ENCODE data around the gene TMEM8B.

TMEM8B gene

GRCh38 chr9:35859310-35859989 lies 30.4 kb downstream of the TMEM8B start:
- TF ChIP-seq, protein P1, sequence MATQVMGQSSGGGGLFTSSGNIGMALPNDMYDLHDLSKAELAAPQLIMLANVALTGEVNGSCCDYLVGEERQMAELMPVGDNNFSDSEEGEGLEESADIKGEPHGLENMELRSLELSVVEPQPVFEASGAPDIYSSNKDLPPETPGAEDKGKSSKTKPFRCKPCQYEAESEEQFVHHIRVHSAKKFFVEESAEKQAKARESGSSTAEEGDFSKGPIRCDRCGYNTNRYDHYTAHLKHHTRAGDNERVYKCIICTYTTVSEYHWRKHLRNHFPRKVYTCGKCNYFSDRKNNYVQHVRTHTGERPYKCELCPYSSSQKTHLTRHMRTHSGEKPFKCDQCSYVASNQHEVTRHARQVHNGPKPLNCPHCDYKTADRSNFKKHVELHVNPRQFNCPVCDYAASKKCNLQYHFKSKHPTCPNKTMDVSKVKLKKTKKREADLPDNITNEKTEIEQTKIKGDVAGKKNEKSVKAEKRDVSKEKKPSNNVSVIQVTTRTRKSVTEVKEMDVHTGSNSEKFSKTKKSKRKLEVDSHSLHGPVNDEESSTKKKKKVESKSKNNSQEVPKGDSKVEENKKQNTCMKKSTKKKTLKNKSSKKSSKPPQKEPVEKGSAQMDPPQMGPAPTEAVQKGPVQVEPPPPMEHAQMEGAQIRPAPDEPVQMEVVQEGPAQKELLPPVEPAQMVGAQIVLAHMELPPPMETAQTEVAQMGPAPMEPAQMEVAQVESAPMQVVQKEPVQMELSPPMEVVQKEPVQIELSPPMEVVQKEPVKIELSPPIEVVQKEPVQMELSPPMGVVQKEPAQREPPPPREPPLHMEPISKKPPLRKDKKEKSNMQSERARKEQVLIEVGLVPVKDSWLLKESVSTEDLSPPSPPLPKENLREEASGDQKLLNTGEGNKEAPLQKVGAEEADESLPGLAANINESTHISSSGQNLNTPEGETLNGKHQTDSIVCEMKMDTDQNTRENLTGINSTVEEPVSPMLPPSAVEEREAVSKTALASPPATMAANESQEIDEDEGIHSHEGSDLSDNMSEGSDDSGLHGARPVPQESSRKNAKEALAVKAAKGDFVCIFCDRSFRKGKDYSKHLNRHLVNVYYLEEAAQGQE (IDR thresholded peaks at IDR 0.05; ENCODE audit: insufficient read depth in 1 of 2, low read depth in 2 of 2, low read length in 2 of 2) = no peak
- TF ChIP-seq POLR2AphosphoS5 (IDR thresholded peaks at IDR 0.05; ENCODE audit: low read depth, low read length) (no peak), FOXP2 (optimal IDR thresholded peaks at IDR 0.05; ENCODE audit: borderline replicate concordance, extremely low read depth, extremely low read length, insufficient read depth) (no peak), SIN3A (IDR thresholded peaks at IDR 0.05; ENCODE audit: borderline replicate concordance, insufficient read depth, low read length) (no peak), TAF1 (IDR thresholded peaks at IDR 0.05; ENCODE audit: borderline replicate concordance, insufficient read depth, low read length) (no peak)

DNA sequence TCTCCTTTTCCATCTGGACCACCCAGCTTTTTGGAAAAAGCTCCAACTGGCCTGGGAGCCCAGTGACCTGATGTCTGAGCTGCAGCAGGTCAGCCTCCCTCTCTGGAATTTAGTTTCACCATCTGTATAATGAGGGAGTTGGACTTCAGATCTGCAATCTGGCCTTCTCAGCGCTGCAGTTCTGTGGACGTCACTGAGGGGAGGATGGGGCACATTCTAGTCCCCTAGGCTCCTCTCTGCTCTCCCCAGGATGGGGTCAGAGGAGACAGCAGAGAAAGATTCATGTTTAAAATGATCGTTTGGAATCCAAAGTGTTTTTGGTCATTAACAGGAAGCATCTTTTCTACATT lies 30.9 kb downstream of the TMEM8B start:
- no peak for TF ChIP-seq TAF1 (IDR thresholded peaks at IDR 0.05; ENCODE audit: borderline replicate concordance, insufficient read depth, low read length)
- no peak for TF ChIP-seq POLR2AphosphoS5 (IDR thresholded peaks at IDR 0.05; ENCODE audit: low read depth, low read length)
- TF ChIP-seq, protein P1 (IDR thresholded peaks at IDR 0.05; ENCODE audit: insufficient read depth in 1 of 2, low read depth in 2 of 2, low read length in 2 of 2) = no peak
- no peak for TF ChIP-seq SIN3A (IDR thresholded peaks at IDR 0.05; ENCODE audit: borderline replicate concordance, insufficient read depth, low read length)
- TF ChIP-seq FOXP2 (optimal IDR thresholded peaks at IDR 0.05; ENCODE audit: borderline replicate concordance, extremely low read depth, extremely low read length, insufficient read depth) = no peak

- TF ChIP-seq TAF1 (IDR thresholded peaks at IDR 0.05; ENCODE audit: borderline replicate concordance, insufficient read depth, low read length) = no peak
- TF ChIP-seq, protein P1 (IDR thresholded peaks at IDR 0.05; ENCODE audit: insufficient read depth in 1 of 2, low read depth in 2 of 2, low read length in 2 of 2) = no peak
- TF ChIP-seq FOXP2 (optimal IDR thresholded peaks at IDR 0.05; ENCODE audit: borderline replicate concordance, extremely low read depth, extremely low read length, insufficient read depth) = no peak
- TF ChIP-seq SIN3A (IDR thresholded peaks at IDR 0.05; ENCODE audit: borderline replicate concordance, insufficient read depth, low read length) = no peak
- no peak for TF ChIP-seq POLR2AphosphoS5 (IDR thresholded peaks at IDR 0.05; ENCODE audit: low read depth, low read length)
Observed at GRCh38 chr9:35861161-35861897, 32.3 kb downstream of the TMEM8B start.

DNA sequence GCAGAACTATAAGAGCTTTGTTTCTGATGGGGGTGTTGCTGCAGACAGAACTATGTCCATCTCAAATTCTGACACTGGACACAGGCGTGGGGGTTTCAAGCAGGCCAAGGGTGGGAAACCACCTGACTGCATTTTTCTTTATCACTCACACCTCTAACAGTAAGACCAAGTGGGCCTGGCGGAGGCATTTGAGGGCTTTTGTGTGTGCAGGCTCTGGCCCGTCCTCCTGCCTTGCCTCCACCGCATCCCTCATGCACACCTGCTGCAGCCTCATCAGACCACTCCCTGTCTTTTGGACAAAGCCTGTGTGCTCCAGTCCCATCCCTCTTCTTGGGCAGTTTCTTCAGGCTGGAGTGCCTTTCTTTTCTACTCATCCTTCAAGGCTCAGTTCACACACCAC lies 33.3 kb downstream of the TMEM8B start:
- no peak for TF ChIP-seq TAF1 (IDR thresholded peaks at IDR 0.05; ENCODE audit: borderline replicate concordance, insufficient read depth, low read length)
- TF ChIP-seq, protein P1 (IDR thresholded peaks at IDR 0.05; ENCODE audit: insufficient read depth in 1 of 2, low read depth in 2 of 2, low read length in 2 of 2) = no peak
- TF ChIP-seq POLR2AphosphoS5 (IDR thresholded peaks at IDR 0.05; ENCODE audit: low read depth, low read length) = no peak
- TF ChIP-seq FOXP2 (optimal IDR thresholded peaks at IDR 0.05; ENCODE audit: borderline replicate concordance, extremely low read depth, extremely low read length, insufficient read depth) = no peak
- no peak for TF ChIP-seq SIN3A (IDR thresholded peaks at IDR 0.05; ENCODE audit: borderline replicate concordance, insufficient read depth, low read length)

Measured in PFSK-1 (cell line).